Testis (tissue), 3 donors: ENCODE results near the gene SYCE1. TPM values are rescaled to one million over a fixed set of nuclear protein-coding genes. Genes with fewer than 3 reads are reported as not detected.

ENCODE experiments used
- DNase-seq: peaks from one replicate; pipeline ENCODE4 v3.0.0-alpha.2; 2019
- H3K27ac ChIP-seq, 2 donors: fragments of 200-600 bp; sonication (generic); one replicate each; pipeline ENCODE4 v1.5.1; 2019
- H3K27me3 ChIP-seq: fragments of 200-600 bp; sonication (generic); one replicate; pipeline ENCODE4 v1.5.1; 2019
- H3K36me3 ChIP-seq: fragments of 200-600 bp; sonication (generic); one replicate; pipeline ENCODE4 v1.5.1; 2017; ENCODE audit warnings: low read depth; ENCODE audit errors: missing control alignments
- H3K4me1 ChIP-seq: fragments of 200-600 bp; sonication (generic); one replicate; pipeline ENCODE4 v1.5.1; 2019
- H3K4me3 ChIP-seq, 2 donors: fragments of 200-600 bp; sonication (generic); one replicate each; pipeline ENCODE4 v1.5.1; 2017 to 2019
- H3K9me3 ChIP-seq: fragments of 200-600 bp; sonication (generic); one replicate; pipeline ENCODE4 v1.5.1; 2017
- CTCF ChIP-seq, 3 experiments: fragments of 450-650 bp in 2 of 3; fragments of 200-600 bp in 1 of 3; sonication (generic) in 1 of 3; IDR thresholded peaks; one replicate each; pipeline ENCODE4 v1.5.1; 2016 to 2019; ENCODE audit warnings: antibody characterized with exemption in 3 of 3, mild to moderate bottlenecking in 2 of 3, moderate library complexity in 1 of 3
- POLR2A ChIP-seq: fragments of 450-650 bp; IDR thresholded peaks from one replicate; pipeline ENCODE4 v1.6.1; 2017; ENCODE audit warnings: antibody characterized with exemption, mild to moderate bottlenecking, moderate library complexity
- WGBS, 2 donors: methylation state at CpG; one replicate each; pipeline ENCODE4 v1.1.5; 2018; 5-methylcytosine and 5-hydroxymethylcytosine counted together
- intact Hi-C: fragments of 100-400 bp; cut with DNase I; formaldehyde crosslinking; loops from one replicate; pipeline ENCODE4 v1.15.1; 2023; ENCODE audit warnings: low total_unique reads
- polyA plus RNA-seq: library from polyadenylated mRNA; stranded (reverse); fragments of 350-450 nt; fragmentation: Illumina TruSeq; extraction: RNeasy Lipid Tissue Mini Kit (QIAGEN cat#74804); gene quantifications from one replicate; pipeline ENCODE4 v1.2.3, GENCODE V29; 2014; ENCODE audit warnings: low read depth, low replicate concordance; ENCODE audit not compliant: insufficient read depth
- total RNA-seq, 2 donors: library from RNA; depleted of rRNA; stranded (reverse); fragments of >200 nt; gene quantifications; one replicate each; pipeline ENCODE4 v1.2.3, GENCODE V29; 2016

SYCE1 gene
- total and polyA plus RNA-seq, 3 donors from 2014 or later: 43.4 to 139 (median 78.2) TPM

GRCh38 chr10:133515471-133515870 lies 49.9 kb downstream of the SYCE1 start:
- intact Hi-C loops: no loop called here
- H3K27me3 ChIP-seq: no peaks in the 10 kb centered on the region

DNA sequence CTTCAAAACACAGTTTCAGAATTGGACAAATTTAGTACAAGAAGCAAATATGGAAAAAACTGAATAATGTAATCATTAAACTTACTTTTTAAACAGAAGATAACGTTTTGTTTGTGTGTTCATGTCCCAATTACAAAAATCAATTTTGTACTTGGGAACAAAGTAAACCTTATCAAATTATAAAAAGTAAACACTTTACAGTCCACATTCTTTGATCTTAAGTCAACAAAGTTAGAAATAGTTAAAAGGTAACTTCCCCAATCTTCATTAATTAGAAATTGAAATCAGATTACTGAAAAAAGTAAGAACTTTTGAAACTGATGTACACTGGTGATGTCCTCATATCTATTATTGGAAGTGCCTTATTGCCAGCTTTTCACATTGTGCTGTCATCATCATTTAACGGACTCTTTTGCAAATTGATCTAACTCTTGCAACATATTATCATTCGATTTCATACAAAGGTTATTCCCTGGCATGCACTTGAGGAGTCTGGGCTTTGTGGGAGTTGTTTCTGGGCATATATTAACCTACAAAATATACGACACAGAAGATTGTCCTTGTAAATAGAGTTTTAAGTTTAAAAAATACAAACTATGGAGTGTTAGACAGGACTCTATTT lies 53.4 kb downstream of the SYCE1 start:
- no peak for TF ChIP-seq CTCF (IDR thresholded peaks at IDR 0.05)
- TF ChIP-seq POLR2A: no peak
- Histone ChIP-seq H3K4me1 (no peaks in the 10 kb centered on the region), H3K27me3 (no peaks in the 10 kb centered on the region), H3K36me3 (no peaks in the 10 kb centered on the region), H3K4me3 (no peak overlapping the region), H3K9me3 (no peaks in the 10 kb centered on the region), H3K27ac (no peak overlapping the region)
- DNase-seq: no peak
- intact Hi-C loops: no loop called here
- WGBS, 2 donors: 64 to 71% methylated on average over 4 of the region's 4 CpGs

More at GRCh38 chr10:133515471-133515870, 49.9 kb downstream of the SYCE1 start:
- no peak for DNase-seq
- TF ChIP-seq POLR2A (no peak), CTCF (IDR thresholded peaks at IDR 0.05) (no peak)
- no peak overlapping the region for H3K27ac ChIP-seq
- no peaks in the 10 kb centered on the region for H3K9me3 ChIP-seq
- no peaks in the 10 kb centered on the region for H3K36me3 ChIP-seq
- H3K4me3 ChIP-seq: no peak overlapping the region
- no peaks in the 10 kb centered on the region for H3K4me1 ChIP-seq
- WGBS, 2 donors: 90% methylated on average over 4 of the region's 4 CpGs

GRCh38 chr10:133511408-133511807 lies 54.0 kb downstream of the SYCE1 start:
- Histone ChIP-seq H3K27ac (no peak overlapping the region), H3K4me3 (no peak overlapping the region), H3K4me1 (no peaks in the 10 kb centered on the region), H3K9me3 (no peaks in the 10 kb centered on the region), H3K27me3 (no peaks in the 10 kb centered on the region), H3K36me3 (no peaks in the 10 kb centered on the region)
- 79% methylated on average over 4 of the region's 4 CpGs for WGBS, 2 donors
- intact Hi-C loops: no loop called here
- DNase-seq: no peak
- no peak for TF ChIP-seq CTCF (IDR thresholded peaks at IDR 0.05)
- no peak for TF ChIP-seq POLR2A

DNA sequence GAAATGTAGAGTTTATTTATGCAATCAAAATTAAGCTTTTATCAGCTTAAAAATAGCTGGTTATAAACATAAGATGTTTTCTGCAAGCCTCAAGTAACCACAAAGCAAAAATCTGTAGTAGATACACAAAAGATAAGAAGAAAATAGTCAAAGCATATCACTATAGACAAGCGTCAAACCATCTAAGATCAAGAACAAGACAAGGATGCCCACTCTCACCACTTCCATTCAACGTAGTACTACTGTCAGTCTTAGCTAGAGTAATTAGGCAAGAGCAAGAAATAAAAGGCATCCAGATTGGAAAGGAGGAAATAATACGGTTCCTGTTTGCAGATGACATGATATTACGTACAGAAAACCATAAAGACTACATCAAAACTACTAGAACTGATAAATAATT lies 55.7 kb downstream of the SYCE1 start:
- Histone ChIP-seq H3K4me3 (no peak overlapping the region), H3K27me3 (no peaks in the 10 kb centered on the region), H3K27ac (no peak overlapping the region), H3K4me1 (no peaks in the 10 kb centered on the region), H3K9me3 (no peaks in the 10 kb centered on the region), H3K36me3 (no peaks in the 10 kb centered on the region)
- WGBS, 2 donors: 87 to 94% methylated on average over 4 of the region's 4 CpGs
- DNase-seq: no peak
- TF ChIP-seq CTCF (IDR thresholded peaks at IDR 0.05) (no peak), POLR2A (no peak)
- intact Hi-C loops: no loop called here

Other genes with a start within 250 kb of the SYCE1 start
- 10 to 100 TPM; 19.2 to 35.5 TPM for gene CALY, start 228.7 kb downstream of the SYCE1 start, total RNA-seq
- gene CALY, start 228.7 kb downstream of the SYCE1 start, polyA plus RNA-seq: 4.9 TPM
- 10 to 100 TPM; 10.1 to 24.6 TPM for gene PRAP1, start 218.2 kb downstream of the SYCE1 start, total RNA-seq
- 11.3 TPM for gene PRAP1, start 218.2 kb downstream of the SYCE1 start, polyA plus RNA-seq
- 10 to 100 TPM in 1 of 2 donors, 1 to 10 TPM in 1; 9.5 to 12.8 TPM for gene FUOM, start 207.6 kb downstream of the SYCE1 start, total RNA-seq
- 13.6 TPM for gene FUOM, start 207.6 kb downstream of the SYCE1 start, polyA plus RNA-seq
- 100 to 1,000 TPM; 104 to 118 TPM for gene ECHS1, start 192.2 kb downstream of the SYCE1 start, total RNA-seq
- 118 TPM for gene ECHS1, start 192.2 kb downstream of the SYCE1 start, polyA plus RNA-seq
- gene PAOX, start 186.3 kb downstream of the SYCE1 start, total RNA-seq: 10 to 100 TPM; 24.8 to 49.5 TPM
- gene PAOX, start 186.3 kb downstream of the SYCE1 start, polyA plus RNA-seq: 91.5 TPM
- gene MTG1, start 171.4 kb downstream of the SYCE1 start, total RNA-seq: 10 to 100 TPM; 72.9 to 84.8 TPM
- gene MTG1, start 171.4 kb downstream of the SYCE1 start, polyA plus RNA-seq: 76.1 TPM
- gene SPRN, start 141.0 kb downstream of the SYCE1 start, total RNA-seq: 1 to 10 TPM; 1.7 to 1.8 TPM
- 2.7 TPM for gene SPRN, start 141.0 kb downstream of the SYCE1 start, polyA plus RNA-seq
- 10 to 100 TPM; 11.6 to 13.1 TPM for gene SCART1, start 111.6 kb downstream of the SYCE1 start, total RNA-seq
- gene SCART1, start 111.6 kb downstream of the SYCE1 start, polyA plus RNA-seq: 1.6 TPM
- gene CYP2E1, start 38.2 kb downstream of the SYCE1 start, total RNA-seq: 10 to 100 TPM in 1 of 2 donors, 1 to 10 TPM in 1; 9.6 to 10.2 TPM
- gene CYP2E1, start 38.2 kb downstream of the SYCE1 start, polyA plus RNA-seq: 9.0 TPM
- not detected for gene FRG2B, start 61.2 kb upstream of the SYCE1 start, total RNA-seq
- gene FRG2B, start 61.2 kb upstream of the SYCE1 start, polyA plus RNA-seq: not detected